Fibroblast of villous mesenchyme (primary cell): ENCODE measurements around the gene CPLX3. TPM values are rescaled to one million over a fixed set of nuclear protein-coding genes. Genes with fewer than 3 reads are reported as not detected.

Source experiments
- DNase-seq: peaks from one replicate; pipeline ENCODE4 v3.0.0-alpha.2; 2010; ENCODE audit warnings: low read depth
- H3K4me3 ChIP-seq: 2 replicates; pipeline ENCODE4 v1.5.1; 2011; ENCODE audit warnings: low read depth, mild to moderate bottlenecking, low read length
- CTCF ChIP-seq: IDR thresholded peaks from 2 replicates; pipeline ENCODE4 v1.5.1; 2012; ENCODE audit warnings: low read depth, mild to moderate bottlenecking, low read length; ENCODE audit not compliant: insufficient read depth
- total RNA-seq: library from RNA; depleted of rRNA; stranded (reverse); fragments of >200 nt; gene quantifications from 2 replicates; pipeline ENCODE4 v1.2.3, GENCODE V29; 2012

The CPLX3 gene
- total RNA-seq, 1 donor = not detected

- no peak for TF ChIP-seq CTCF
- no peak for DNase-seq
Observed at GRCh38 chr15:74838746-74839525, 12.5 kb downstream of the CPLX3 start.

GRCh38 chr15:74839526-74840395 lies 13.3 kb downstream of the CPLX3 start:
- DNase-seq = no peak

More at GRCh38 chr15:74838746-74839525, 12.5 kb downstream of the CPLX3 start:
- no peak overlapping the region for H3K4me3 ChIP-seq

GRCh38 chr15:74840851-74841775 lies 14.7 kb downstream of the CPLX3 start:
- H3K4me3 ChIP-seq = no peak overlapping the region
- DNase-seq = no peak
- TF ChIP-seq CTCF = no peak

More at GRCh38 chr15:74839526-74840395, 13.3 kb downstream of the CPLX3 start:
- no peak for TF ChIP-seq CTCF
- no peak overlapping the region for H3K4me3 ChIP-seq

GRCh38 chr15:74841891-74842373 lies 15.5 kb downstream of the CPLX3 start:
- peak overlapping the region; percentile 86 for H3K4me3 ChIP-seq
- no peak for TF ChIP-seq CTCF
- no peak for DNase-seq

GRCh38 chr15:74842581-74843444 lies 16.4 kb downstream of the CPLX3 start, which contains the start of gene ULK3:
Gene ULK3, minus strand, starts transcription at chr15:74843156. Its CDS starts 51 bp downstream, at chr15:74843105.
- H3K4me3 ChIP-seq = peak within 1 kb of the TSS; percentile 86
- peak; percentile 50 for TF ChIP-seq CTCF
- peak; percentile 92 for DNase-seq
